GM13977 (cell line): ENCODE results near the gene LMTK3.

Experiments
- DNase-seq: peaks from one replicate; pipeline ENCODE4 v3.0.0; 2012; ENCODE audit warnings: low spot score
- CTCF ChIP-seq: IDR thresholded peaks from 2 replicates; pipeline ENCODE4 v1.5.1; 2012; ENCODE audit warnings: mild to moderate bottlenecking, control low read depth; ENCODE audit not compliant: insufficient read depth; ENCODE audit errors: extremely low read depth, missing control alignments
- in situ Hi-C: fragments of 300-500 bp; cut with MboI; formaldehyde crosslinking; loops from one replicate; pipeline ENCODE4 v1.12.0; 2022; ENCODE audit warnings: low sequenced_read_pairs, low pct_unique_long_range_greater_than_20kb, mixed read lengths, inconsistent platforms; ENCODE audit not compliant: unreplicated experiment

Gene LMTK3

GRCh38 chr19:48448563-48448962 lies 63.1 kb downstream of the LMTK3 start:
- no peak for TF ChIP-seq CTCF
- in situ Hi-C loops, result no loop called here
- no peak for DNase-seq

- in situ Hi-C loops, result no loop called here
- DNase-seq, result no peak
- no peak for TF ChIP-seq CTCF
These were observed 65.1 kb downstream of the LMTK3 start for GRCh38 chr19:48446579-48446978.

GRCh38 chr19:48445606-48446481 lies 65.8 kb downstream of the LMTK3 start, which contains the start of gene GRWD1:
Gene GRWD1, plus strand, starts transcription at chr19:48445983. Its CDS starts 23 bp downstream, at chr19:48446006.
- TF ChIP-seq CTCF, result peak; percentile 22
- DNase-seq, result peak; percentile 97
- in situ Hi-C loops, result no loop called here

- TF ChIP-seq CTCF, result peak; percentile 23
- DNase-seq, result peak; percentile 80
- in situ Hi-C loops, result no loop called here
These were observed 66.4 kb downstream of the LMTK3 start for GRCh38 chr19:48445256-48445605.

- peak; percentile 36 for DNase-seq
- TF ChIP-seq CTCF, result no peak
- in situ Hi-C loops, result no loop called here
These were observed 66.8 kb downstream of the LMTK3 start for GRCh38 chr19:48444936-48445200.

GRCh38 chr19:48444129-48444935 lies 67.3 kb downstream of the LMTK3 start:
- no peak for TF ChIP-seq CTCF
- in situ Hi-C loops, result no loop called here
- peak; percentile 51 for DNase-seq
